ENCODE results near the gene TNFRSF21.
"Not testable (repeated sequence)": the region's sequence is repeated elsewhere in the genome, so short reads cannot be mapped to it uniquely, and the experiment has no call there.

DNA sequence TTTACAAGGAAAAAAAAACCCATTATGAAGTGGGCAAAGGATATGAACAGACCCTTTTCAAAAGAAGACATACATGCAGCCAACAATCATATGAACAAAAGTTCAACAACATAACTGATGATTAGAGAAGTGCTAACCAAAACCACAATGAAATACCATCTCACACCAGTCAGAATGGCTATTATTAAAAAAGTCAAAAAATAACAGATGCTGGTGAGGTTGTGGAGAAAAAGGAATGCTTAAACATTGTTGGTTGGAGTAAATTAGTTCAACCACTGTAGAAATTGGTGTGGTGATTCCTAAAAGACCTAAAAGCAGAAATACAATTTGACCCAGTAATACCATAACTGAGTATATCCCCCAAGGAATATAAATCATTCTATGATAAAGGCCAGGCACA lies 86.5 kb downstream of the TNFRSF21 start:
- not testable (repeated sequence) for TF ChIP-seq EZH2 (IDR thresholded peaks at IDR 0.05; ENCODE audit: borderline replicate concordance, low read depth, low read length, severe bottlenecking); CTCF (IDR thresholded peaks at IDR 0.05; ENCODE audit: borderline replicate concordance, extremely low read depth, low read length, poor library complexity, severe bottlenecking)

Measured in DND-41 (cell line).